CD4-positive, alpha-beta T cell treated with Interleukin-17A for 4 hours (primary cell): Measurements from ENCODE around the gene ANO10.
"Not testable (repeated sequence)": the region's sequence is repeated elsewhere in the genome, so short reads cannot be mapped to it uniquely, and the experiment has no call there.

Source experiments
- DNase-seq: peaks from one replicate; pipeline ENCODE4 v3.0.0-alpha.2; 2020; ENCODE audit warnings: mixed read lengths

ANO10 gene

DNA sequence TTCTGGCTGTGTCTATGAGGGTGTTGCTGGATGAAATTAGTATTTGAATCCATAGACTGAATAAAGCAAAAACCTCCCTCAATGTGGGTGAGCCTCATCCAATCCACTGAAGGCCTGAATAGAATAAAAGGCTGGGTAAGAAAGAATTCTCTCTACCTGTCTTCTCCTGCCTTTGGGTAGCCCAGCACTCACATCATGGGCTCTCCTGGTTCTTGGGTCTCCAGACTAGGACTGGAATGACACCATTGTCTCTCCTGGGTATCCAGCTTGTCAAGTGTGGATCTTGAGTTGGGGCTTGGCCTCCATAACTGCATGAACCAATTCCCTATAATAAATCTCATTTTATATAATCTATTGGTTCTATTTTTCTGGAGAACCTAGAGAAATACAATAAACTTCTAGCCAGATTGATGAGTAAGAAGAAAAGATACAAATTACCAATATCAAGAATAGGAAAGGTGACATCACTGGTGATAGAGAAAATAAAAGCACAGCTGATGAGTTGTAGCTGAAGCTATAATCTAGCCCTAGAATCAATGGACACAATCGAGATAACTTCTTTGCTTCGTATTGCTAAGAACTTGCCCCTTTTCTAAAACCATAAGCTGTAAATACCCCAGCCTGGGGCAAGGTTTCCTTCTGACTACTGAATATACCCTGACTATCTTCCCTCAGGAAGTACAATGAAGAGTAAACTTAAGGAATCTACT is 106.4 kb downstream of the ANO10 start:
- DNase-seq, result no peak

DNA sequence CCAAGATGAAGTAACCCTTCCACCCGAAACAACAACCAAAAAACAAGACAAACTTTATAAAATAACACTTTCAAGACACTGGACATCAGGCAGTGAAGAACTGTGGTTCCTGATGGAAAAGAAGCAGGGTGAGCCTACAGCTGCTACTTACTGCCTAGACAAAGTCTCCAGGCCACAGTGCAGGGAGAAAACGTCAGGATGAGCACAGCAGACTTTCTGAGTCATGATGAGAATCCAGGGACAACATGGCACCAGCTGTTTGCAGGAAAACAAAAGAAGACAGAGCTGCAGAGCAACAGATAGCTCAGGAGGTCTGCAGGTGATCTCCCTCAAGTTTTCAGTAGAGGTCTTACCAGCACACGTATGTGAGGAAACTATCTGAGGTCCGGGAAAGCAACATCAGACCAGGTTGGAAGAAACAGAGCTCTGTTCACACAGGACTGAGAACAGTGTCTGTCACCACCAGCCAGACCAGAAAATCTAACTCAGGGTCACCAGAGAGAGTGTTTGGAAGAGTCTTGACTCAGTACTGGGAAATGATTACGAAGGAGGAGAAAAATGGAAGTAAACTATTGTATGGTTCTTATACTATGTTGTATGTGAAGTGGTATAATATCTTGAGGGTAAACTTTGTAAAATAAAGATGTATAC is 108.9 kb downstream of the ANO10 start:
- no peak for DNase-seq

DNA sequence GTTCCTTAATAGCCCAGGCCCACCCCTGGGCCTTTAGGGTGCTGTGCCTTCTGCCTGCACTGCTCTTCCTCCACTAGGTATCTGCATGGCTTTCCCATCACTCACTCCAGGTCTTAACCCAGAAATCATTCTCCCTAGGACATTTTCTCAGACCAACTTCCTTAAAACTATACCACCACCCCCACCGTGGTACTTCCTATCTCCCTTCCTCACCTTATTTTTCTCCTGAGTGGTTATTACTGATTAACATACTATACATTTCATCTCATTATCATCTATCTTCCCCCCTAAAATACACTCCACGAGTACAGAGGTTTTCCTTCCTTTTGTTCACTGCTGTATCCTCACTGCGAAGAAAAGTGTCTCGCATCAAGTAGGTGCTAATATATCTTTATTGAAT is 115.2 kb downstream of the ANO10 start:
- DNase-seq, result no peak

DNA sequence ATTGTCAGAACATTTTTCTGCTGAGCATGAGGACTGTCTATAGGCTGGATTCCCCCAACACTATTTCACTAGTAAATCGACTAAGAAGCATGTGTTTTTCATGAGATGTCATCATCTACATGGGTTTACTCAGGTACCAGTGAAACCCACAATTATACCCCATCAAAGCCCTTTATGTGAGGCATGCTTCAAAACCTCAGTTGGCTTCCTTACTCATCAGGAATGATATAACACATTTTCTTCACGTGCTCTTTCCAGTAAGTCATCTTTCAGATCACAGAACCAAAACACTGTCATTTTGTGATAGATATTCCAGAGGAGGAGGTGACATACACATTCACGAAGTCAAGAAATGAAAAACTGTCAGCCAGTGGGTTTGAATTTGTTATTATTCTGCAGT is 116.5 kb downstream of the ANO10 start:
- DNase-seq, result no peak

DNA sequence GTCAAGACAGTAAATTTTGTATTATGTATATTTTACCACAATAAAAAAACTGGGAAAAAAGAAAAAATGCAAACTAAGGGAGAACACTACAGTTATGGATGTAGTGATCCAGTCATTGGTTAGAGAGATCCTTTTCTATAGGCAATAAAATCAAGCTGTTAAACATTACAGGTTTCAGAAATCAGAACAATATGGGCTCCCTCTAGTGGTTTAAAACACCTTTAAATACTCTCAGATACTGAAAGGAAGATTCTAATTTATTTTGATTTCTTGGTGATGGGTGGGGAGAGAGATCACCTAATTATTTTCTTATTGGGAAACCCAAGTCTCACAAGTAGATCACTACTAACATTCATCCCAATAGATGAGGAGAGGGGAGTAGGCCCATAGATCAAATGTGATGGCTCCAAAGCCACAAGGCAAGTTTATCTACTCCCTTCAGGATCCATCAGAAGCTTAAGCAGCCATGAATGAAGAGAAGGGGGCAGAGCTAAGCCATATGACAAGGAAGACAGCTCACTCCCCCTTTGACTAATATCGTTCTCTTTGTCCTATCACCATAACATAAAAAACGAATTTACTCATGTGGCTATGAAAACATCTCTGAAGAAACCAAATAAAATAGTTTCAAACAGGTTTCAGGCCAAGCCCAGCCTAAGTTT is 118.6 kb downstream of the ANO10 start:
- no peak for DNase-seq

DNA sequence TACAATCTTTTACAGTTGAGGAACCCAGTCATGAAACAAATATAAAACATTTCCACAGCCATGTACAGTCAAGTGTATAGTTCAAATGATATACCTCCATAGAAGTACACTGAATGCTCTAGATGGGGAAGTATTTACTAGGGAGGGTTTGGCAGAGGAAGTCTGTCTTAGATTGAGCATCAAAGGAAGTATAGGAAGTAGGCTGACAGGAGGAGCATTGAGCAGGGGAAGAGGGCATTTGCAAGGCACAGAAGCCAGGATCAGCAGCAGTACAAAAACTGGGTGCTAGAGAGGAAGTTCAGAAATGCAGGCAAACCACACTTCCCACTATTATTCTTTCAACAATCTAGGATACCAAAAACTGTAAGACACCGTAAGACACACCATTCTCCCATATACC is 122.6 kb downstream of the ANO10 start:
- peak; percentile 21 for DNase-seq

DNA sequence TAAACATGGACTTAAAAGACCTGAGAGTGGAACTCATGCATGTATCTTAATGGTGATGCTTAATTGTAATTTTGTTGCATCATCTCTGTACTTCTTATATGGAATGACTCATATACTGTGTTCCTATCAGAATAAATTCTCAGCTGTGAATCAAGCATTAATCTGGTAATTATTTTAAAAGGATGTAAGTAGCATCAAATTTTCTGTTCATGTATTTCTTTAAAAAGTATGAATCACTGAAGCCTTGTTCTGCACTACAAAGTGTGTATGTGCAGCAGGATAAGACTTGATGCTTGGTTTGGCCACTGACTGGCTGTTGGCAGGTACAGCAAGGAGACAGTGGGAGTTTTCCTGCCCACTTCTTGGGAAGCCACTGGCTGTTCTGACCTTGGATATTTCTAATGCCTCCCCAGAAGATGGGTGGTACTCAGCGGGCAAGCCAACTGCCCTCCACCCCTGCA is 123.9 kb downstream of the ANO10 start:
- DNase-seq, result no peak

DNA sequence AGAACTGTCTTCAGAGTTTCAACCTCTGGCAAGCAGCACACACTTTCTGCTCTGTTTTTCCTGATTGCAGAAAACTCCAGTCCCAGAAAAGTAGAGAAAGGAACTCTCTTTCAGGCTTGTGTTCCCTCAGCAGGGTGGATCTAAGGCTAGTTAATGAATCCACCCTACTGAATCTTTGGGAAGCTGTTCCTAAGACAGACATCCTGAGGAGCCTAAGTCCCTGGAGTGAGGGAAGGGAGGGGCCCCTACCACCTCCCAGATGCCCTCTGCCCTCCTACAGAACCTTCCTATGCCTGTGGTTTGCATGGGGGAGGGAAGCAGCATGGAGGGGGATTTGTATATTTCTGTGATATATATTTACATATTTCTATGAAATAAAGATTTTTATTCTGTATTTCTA is 124.4 kb downstream of the ANO10 start:
- no peak for DNase-seq

DNA sequence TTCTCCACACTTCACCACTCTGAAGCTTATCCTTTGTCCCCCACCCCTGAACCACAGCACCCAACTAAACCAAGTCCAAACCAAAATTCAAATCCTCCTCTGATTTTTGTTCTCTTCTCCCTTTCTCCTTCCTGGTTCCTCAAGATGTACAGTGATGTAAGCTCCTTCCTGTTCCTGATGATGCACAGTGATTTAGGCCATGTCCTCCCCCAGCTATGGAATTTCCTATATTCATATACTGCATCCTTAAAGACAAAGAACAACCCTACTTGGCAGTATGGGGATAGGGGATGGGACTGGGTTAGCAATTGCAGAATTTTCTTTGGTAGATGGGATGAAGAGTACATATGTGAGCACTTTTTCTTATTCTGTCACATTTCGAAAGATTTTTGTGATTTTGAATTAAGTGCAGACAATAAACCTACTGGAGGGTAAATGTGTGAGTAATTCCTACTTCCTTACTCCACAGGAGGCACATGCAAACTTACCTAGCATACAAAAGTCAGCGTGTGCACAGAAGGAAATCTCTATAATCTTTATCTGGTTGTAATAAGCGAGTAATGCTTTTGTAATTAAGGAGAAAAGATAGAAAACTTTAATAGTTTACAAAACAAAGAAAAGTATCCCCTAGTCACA is 125.0 kb downstream of the ANO10 start:
- no peak for DNase-seq

DNA sequence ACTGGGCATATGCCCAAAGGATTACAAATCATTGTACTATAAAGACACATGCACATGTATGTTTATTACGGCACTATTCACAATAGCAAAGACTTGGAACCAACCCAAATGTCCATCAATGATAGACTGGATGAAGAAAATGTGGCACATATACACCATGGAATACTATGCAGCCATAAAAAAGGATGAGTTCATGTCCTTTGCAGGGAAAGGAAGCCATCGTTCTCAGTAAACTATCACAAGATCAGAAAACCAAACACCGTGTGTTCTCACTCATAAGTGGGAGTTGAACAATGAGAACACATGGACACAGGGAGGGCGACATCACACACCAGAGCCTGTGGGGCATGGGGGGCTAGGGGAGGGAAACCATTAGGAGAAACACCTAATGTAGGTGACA is 128.9 kb downstream of the ANO10 start:
- DNase-seq, result not testable (repeated sequence)

DNA sequence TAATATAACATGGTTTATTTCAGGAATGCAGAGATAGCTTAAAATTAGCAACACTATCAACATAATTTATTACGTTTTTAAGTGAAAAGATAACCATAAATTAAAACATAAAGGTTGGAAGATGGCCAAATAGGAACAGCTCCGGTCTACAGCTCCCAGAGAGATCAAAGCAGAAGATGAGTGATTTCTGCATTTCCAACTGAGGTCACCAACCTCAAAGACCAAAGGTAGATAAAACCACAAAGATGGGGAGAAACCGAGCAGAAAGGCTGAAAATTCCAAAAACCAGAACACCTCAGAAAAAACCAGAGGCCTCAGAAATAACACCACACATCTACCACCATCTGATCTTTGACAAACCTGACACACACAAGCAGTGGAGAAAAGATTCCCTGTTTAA is 130.0 kb downstream of the ANO10 start:
- DNase-seq, result not testable (repeated sequence)

DNA sequence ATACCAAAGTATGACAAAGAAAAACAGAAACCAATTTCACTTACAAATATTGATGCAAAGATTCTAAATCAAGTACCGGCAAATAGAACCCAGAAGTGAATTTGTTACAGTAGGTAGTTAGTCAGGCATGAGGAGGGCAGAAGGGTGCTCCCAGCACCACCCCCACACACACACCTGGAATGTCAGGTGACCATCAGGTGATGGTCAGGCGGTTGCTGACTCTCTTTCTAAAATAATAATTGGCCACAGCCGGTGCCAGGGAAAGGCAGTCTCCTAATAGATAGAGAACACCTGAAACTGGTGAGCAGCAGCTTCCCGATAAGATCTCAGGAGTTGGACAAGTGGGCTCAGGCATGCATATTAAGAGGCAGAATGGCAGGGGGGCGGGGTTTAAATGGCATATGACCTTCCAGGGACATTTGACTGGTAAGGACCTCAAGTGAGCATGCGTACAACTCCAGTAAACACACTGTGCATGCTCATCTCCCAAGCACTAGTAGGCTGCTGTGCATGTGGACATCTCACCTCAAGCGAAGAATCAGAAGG is 131.1 kb downstream of the ANO10 start:
- no peak for DNase-seq

DNA sequence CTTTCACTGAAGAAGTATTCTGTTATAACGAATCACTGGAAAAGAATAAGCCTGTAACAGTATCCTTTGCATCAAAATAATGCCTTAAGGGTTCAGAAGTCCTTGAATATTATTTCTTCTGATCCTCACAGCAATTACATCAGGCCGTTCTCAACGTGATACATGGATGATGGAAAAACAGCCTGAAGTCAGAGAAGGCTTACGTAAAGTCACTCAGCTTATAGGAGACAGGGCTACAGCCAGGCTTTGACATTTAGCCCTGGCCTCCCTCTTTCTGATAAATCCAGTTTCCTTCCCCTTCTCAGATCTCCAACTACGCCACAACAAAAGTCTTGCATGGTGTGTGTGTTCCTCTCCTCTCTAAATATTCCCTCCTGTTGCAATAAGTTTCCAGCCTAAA is 131.9 kb downstream of the ANO10 start:
- DNase-seq, result no peak

DNA sequence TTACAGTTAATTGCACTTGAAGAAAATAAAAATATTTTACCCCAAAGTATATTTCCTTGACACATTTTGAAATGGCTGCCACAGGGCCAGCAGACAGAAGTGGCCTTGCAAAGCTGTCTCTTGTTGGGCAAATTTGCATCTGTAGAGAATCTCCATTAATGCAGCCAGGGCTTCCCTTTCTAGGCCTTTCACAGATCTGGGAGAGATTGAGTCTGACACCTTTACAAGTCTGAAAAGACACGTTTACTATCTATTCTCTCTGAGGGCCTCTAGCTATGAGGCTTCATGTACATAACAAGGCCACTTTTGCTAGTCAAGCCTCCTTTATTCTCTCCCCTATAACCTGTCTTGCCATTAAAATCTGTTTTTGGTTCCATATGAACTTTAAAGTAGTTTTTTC is 135.9 kb downstream of the ANO10 start:
- DNase-seq, result no peak

DNA sequence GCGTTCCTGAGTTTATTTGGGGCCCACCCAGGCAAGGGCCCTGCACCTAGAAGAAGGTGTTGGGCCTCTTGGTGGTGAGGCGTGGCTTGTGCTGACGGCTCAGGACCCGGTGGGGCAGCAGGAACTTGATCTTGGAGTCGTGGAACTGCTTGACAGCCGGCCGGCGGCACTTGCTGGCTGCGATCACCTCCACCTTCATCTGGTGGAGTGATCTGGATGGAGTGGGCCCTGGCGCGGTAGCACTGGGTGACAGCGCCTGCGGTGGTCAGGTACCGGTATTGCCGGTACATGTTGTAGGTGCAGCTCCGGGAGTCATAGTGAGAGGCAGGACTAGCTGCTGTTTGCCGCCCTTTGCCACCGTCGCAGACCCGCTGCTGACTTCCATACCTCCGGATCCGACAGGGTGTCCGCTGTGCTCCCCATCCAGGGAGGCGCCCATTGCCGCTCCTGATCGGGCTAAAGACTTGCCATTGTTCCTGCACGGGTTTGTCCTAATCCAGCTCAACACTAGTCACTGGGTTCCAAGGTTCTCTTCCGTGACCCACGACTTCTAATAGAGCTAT is 136.8 kb downstream of the ANO10 start:
- DNase-seq, result no peak

DNA sequence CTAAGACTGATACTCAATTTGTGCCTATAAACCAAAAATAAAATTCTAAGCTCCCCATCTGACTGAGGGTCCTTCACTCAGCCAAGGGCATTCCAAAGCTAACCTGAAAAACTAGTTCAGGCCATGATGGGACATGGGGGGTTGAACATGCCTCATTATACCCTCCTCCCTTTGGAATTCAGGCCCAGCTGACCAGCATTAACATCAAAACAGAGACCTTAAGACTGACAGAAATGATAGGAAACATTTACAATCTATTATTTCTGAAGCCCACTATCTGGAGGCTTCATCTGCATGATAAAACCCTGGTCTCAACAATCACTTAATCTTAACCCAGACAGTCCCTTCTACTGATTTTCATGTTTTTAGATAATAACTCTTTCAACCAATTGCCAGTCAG is 140.4 kb downstream of the ANO10 start:
- DNase-seq, result no peak

DNA sequence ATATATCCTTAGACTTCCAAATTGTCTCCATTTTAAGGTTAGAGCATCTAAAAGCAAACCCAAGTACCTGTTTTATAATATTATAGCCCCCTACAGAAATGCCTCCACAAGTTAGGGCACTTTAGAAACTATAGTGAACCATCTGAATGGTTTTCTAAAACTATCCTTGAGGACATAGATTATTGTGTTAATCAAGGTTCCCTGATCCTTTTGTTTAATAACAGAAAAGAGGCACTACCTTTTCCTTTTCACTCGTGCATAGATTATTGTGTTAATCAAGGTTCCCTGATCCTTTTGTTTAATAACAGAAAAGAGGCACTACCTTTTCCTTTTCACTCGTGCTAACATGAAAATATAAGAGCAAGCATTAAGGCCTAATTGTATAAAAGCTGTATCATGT is 143.0 kb downstream of the ANO10 start:
- DNase-seq, result not testable (repeated sequence)

DNA sequence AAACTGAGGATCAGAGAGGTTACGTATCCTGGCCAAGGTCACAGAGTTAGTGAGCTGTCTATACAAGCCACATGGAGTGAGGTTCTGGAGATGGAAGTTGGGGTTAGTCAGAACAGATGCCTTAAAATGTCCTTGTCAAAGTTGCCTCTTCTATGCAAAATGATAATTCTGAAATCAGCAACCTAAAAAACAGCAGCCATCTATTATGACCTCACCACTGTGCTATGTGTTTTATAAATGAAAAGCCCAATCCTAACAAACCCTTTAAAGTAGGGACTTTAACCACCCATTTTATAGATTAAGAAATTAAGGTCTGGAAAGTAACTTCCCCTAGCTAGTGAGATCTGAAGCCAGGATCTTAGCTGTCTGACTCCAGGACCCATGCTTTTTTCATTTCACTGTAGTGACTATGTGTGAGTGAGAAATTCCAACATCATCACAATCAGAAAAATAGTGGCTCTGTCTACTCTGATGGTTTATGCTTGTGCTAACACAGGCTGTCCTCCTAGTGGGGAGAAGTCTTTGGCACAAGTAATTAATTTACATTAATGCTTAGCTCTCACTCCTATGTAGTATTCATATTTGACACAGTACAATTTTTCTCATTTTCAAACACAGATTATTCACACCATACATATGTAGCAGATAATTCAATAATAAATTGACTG is 143.6 kb downstream of the ANO10 start:
- no peak for DNase-seq

DNA sequence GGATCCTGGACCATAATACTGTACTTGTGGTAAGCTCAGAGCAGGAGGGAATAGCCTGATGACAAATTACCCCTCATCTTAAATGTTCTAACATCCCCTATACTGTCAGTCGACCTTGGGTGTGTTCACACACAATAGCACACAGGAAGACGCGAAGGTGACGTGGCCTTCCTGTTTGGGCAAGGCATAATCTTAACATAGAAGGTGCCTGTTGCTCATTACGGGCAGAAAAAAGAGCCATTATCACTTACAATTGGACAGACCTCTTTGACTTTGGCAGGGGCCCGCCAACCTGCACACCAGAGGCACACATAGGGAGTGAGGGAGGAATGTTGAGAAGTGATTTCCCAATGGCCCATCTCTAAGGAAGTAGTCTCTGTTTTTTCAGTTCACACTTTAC is 144.2 kb downstream of the ANO10 start:
- peak; percentile 81 for DNase-seq

DNA sequence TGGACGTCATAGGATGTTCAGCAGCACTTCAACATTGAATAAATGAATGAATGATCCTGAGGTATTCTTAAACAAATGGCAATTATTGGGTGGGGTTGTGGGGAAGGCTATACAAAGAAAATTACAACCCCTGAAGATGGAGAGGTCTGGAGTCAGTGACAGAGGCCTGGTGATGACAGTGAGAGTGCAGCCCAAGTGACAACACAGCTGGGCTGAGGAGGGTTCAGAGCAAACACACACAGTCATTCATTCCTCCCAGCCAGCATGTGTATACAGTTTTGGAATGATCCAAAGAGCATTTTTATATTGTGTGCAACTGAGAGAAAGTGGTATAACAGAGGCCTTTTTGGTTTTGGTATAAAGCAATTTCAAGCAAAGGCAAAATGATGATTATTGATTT is 148.1 kb downstream of the ANO10 start:
- DNase-seq, result no peak

DNA sequence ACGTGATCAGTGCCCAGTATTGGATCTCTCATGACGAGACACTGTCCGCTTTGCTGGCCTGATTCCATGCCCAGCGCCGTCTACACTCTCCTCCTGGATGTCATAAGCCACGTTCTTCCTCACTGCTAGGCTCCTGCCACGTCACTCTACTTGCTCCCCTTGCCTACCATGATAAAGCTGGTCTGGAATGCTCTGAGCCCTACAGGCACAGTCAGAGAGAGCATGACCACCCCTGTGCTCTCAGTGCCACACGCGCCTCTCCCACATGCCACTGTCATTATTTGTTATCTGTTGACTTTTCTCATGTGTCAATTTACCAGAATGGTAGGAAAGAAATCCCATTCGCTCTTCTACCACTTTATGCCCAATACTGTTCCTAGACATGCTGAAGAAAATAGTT is 148.6 kb downstream of the ANO10 start:
- no peak for DNase-seq

DNA sequence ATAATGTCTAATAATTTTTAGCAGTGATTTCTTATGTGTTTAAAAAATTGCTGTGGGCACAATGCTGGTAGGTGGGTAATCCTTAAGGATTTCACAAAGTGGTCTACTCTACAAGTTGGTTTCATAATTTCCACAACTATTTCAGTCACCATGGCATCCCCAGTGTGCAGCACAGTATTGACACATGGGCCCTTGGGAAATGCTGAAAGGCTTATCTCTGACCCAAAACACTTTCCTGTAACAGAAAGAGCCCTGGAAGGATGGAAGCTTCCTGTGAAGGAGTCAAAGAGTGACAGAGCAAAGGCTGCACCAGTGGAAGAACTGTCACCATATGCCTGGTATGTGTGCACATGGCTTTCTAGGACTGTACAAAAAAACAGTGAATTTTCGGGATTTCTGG is 153.7 kb downstream of the ANO10 start:
- DNase-seq, result no peak

DNA sequence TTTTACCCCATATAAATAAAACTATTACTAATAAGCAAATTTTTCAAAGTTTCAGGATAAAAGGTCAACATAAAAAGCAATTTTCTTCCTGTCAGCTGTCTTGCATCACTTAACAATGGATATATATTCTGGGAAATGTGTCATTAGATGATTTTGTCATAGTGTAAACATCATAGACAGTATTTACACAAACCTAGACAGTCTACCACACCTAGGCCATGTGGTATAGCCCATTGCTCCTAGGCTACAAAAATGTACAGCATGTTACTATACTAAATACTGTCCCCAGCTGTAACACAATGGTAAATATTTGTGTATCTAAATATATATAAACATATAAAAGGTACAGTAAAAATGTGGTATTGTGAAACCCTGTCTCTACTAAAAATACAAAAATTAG is 156.7 kb downstream of the ANO10 start:
- no peak for DNase-seq
